ENCODE data around the gene EVPL.

DNA sequence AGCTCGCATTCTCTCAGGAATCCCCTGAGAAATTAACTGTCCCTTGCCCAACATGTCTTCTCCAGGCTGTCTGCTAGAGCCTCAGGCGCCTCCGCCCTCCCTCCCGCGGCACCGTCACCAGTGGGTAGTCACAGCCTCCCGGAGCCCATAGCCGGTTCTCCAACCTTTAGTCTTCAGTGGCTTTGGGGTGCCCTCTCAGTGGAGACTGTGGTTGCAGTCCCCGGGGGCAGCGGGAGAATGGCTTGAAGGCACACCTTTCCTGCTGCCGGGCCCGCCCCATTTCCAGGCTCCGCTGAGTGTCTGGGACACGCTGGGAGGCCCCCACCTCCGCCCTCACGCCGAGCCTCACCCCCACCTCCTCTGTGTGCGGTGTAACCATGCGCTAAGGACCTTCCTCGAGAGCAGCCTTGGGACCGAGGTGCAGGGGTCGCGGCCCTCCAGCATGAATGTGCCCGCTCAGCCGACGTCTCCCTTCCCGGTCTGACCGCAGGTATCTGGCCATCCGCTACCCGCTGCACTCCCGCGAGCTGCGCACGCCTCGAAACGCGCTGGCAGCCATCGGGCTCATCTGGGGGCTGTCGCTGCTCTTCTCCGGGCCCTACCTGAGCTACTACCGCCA, 49.1 kb upstream of the EVPL start:
- no peak for TF ChIP-seq JUND (IDR thresholded peaks at IDR 0.05)
- TF ChIP-seq, protein P1, sequence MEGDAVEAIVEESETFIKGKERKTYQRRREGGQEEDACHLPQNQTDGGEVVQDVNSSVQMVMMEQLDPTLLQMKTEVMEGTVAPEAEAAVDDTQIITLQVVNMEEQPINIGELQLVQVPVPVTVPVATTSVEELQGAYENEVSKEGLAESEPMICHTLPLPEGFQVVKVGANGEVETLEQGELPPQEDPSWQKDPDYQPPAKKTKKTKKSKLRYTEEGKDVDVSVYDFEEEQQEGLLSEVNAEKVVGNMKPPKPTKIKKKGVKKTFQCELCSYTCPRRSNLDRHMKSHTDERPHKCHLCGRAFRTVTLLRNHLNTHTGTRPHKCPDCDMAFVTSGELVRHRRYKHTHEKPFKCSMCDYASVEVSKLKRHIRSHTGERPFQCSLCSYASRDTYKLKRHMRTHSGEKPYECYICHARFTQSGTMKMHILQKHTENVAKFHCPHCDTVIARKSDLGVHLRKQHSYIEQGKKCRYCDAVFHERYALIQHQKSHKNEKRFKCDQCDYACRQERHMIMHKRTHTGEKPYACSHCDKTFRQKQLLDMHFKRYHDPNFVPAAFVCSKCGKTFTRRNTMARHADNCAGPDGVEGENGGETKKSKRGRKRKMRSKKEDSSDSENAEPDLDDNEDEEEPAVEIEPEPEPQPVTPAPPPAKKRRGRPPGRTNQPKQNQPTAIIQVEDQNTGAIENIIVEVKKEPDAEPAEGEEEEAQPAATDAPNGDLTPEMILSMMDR (IDR thresholded peaks at IDR 0.05 in 2 of 3, conservative IDR thresholded peaks at IDR 0.05 in 1 of 3; ENCODE audit: borderline replicate concordance in 1 of 3, insufficient read depth in 1 of 3, low read depth in 2 of 3, low read length in 2 of 3): no peak
